ENCODE data around the gene RUNX2. TPM values are rescaled to one million over a fixed set of nuclear protein-coding genes. Genes with fewer than 3 reads are reported as not detected.

Gene RUNX2
- total and polyA plus RNA-seq, 10 of the 15 experiments (the other 5 are each of a cell fraction or from before 2014, with no cell fraction given) = 0.01 to 0.77 (median 0.15) TPM; not detected in 3

DNA sequence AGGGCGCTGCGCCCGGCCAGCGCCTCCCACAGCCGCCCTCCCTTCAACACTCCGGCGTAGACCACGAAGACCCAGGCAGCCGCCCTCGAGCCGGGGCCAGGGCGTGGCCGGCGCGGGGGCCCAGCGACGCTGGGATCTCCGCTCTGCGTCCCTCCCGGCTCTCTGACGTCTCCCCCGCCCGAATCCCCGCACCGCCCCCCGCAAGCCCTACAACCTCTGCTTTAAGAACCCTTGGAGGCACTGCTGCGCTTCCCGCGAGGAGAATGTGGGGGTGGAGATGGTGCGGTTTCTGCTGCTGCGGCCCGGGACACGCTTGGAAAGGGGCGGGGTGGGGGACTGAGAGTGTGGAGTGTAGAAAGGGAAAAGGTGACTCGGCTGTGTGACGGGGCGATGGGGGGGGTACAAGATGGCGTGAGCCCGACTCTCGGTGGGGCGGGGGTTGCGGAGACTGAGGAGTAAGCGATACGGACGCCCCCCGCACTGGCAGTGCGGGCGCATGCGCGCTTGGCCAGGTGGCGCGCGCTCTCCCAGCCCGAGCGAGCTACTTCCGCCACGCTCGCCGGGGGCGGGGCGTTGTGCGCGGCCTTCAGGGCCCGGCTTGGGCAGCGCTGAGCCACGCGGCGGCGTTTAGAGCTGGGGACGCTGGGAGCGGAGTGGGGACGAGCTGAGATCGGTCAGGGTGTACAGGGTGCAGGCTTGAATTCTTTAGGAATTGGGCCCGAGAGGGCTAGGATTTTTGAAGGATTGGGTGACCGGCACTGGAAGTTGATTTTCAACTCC lies 49.6 kb downstream of the RUNX2 start, which contains the start of gene SUPT3H (continued):
- TF ChIP-seq, protein P1, sequence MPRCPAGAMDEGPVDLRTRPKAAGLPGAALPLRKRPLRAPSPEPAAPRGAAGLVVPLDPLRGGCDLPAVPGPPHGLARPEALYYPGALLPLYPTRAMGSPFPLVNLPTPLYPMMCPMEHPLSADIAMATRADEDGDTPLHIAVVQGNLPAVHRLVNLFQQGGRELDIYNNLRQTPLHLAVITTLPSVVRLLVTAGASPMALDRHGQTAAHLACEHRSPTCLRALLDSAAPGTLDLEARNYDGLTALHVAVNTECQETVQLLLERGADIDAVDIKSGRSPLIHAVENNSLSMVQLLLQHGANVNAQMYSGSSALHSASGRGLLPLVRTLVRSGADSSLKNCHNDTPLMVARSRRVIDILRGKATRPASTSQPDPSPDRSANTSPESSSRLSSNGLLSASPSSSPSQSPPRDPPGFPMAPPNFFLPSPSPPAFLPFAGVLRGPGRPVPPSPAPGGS (IDR thresholded peaks at IDR 0.05; ENCODE audit: borderline replicate concordance, insufficient read depth, low read depth, low read length, poor library complexity, severe bottlenecking) = no peak
- no peak for TF ChIP-seq BMI1 (IDR thresholded peaks at IDR 0.05; ENCODE audit: borderline replicate concordance)
- TF ChIP-seq JUND (IDR thresholded peaks at IDR 0.05; ENCODE audit: low read depth, low read length) = 0 out of 2 replicates have a peak, but pooled peaks have one; percentile 9
- TF ChIP-seq, protein P2, sequence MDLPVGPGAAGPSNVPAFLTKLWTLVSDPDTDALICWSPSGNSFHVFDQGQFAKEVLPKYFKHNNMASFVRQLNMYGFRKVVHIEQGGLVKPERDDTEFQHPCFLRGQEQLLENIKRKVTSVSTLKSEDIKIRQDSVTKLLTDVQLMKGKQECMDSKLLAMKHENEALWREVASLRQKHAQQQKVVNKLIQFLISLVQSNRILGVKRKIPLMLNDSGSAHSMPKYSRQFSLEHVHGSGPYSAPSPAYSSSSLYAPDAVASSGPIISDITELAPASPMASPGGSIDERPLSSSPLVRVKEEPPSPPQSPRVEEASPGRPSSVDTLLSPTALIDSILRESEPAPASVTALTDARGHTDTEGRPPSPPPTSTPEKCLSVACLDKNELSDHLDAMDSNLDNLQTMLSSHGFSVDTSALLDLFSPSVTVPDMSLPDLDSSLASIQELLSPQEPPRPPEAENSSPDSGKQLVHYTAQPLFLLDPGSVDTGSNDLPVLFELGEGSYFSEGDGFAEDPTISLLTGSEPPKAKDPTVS (IDR thresholded peaks at IDR 0.05; ENCODE audit: low read depth, low read length) = no peak
- no peak for TF ChIP-seq SMAD1 (IDR thresholded peaks at IDR 0.05; ENCODE audit: low read depth, partially characterized antibody)
- no peak for TF ChIP-seq NR2C1 (IDR thresholded peaks at IDR 0.05)
- no peak for TF ChIP-seq RCOR1 (conservative IDR thresholded peaks at IDR 0.05; ENCODE audit: low read depth, low read length)
- TF ChIP-seq, protein P3, sequence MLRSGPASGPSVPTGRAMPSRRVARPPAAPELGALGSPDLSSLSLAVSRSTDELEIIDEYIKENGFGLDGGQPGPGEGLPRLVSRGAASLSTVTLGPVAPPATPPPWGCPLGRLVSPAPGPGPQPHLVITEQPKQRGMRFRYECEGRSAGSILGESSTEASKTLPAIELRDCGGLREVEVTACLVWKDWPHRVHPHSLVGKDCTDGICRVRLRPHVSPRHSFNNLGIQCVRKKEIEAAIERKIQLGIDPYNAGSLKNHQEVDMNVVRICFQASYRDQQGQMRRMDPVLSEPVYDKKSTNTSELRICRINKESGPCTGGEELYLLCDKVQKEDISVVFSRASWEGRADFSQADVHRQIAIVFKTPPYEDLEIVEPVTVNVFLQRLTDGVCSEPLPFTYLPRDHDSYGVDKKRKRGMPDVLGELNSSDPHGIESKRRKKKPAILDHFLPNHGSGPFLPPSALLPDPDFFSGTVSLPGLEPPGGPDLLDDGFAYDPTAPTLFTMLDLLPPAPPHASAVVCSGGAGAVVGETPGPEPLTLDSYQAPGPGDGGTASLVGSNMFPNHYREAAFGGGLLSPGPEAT (IDR thresholded peaks at IDR 0.05; ENCODE audit: low read depth) = no peak
- TF ChIP-seq, protein P4, sequence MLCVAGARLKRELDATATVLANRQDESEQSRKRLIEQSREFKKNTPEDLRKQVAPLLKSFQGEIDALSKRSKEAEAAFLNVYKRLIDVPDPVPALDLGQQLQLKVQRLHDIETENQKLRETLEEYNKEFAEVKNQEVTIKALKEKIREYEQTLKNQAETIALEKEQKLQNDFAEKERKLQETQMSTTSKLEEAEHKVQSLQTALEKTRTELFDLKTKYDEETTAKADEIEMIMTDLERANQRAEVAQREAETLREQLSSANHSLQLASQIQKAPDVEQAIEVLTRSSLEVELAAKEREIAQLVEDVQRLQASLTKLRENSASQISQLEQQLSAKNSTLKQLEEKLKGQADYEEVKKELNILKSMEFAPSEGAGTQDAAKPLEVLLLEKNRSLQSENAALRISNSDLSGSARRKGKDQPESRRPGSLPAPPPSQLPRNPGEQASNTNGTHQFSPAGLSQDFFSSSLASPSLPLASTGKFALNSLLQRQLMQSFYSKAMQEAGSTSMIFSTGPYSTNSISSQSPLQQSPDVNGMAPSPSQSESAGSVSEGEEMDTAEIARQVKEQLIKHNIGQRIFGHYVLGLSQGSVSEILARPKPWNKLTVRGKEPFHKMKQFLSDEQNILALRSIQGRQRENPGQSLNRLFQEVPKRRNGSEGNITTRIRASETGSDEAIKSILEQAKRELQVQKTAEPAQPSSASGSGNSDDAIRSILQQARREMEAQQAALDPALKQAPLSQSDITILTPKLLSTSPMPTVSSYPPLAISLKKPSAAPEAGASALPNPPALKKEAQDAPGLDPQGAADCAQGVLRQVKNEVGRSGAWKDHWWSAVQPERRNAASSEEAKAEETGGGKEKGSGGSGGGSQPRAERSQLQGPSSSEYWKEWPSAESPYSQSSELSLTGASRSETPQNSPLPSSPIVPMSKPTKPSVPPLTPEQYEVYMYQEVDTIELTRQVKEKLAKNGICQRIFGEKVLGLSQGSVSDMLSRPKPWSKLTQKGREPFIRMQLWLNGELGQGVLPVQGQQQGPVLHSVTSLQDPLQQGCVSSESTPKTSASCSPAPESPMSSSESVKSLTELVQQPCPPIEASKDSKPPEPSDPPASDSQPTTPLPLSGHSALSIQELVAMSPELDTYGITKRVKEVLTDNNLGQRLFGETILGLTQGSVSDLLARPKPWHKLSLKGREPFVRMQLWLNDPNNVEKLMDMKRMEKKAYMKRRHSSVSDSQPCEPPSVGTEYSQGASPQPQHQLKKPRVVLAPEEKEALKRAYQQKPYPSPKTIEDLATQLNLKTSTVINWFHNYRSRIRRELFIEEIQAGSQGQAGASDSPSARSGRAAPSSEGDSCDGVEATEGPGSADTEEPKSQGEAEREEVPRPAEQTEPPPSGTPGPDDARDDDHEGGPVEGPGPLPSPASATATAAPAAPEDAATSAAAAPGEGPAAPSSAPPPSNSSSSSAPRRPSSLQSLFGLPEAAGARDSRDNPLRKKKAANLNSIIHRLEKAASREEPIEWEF (IDR thresholded peaks at IDR 0.05; ENCODE audit: insufficient replicate concordance, low read depth, low read length) = no peak
- TF ChIP-seq CHD2 (IDR thresholded peaks at IDR 0.05; ENCODE audit: borderline replicate concordance, low read depth, low read length) = peak; percentile 49; the same call in 1 of the 2 replicates
- no peak for TF ChIP-seq NFXL1 (IDR thresholded peaks at IDR 0.05; ENCODE audit: borderline replicate concordance)
- no peak for TF ChIP-seq TBL1XR1 (IDR thresholded peaks at IDR 0.05; ENCODE audit: low read depth, low read length)
- no peak for TF ChIP-seq JUNB (IDR thresholded peaks at IDR 0.05)
- TF ChIP-seq YY1 (IDR thresholded peaks at IDR 0.05; ENCODE audit: low read depth, low read length) = peak; percentile 87
- 0 out of 4 replicates have a peak, but pooled peaks of 1 of the 2 experiments have one; percentile 7 for TF ChIP-seq EP300 (IDR thresholded peaks at IDR 0.05; ENCODE audit: borderline replicate concordance in 1 of 2, control insufficient read depth in 1 of 2, low read depth in 2 of 2, low read length in 2 of 2)
- no peak for TF ChIP-seq MYC (IDR thresholded peaks at IDR 0.05; ENCODE audit: insufficient read depth, insufficient read length, insufficient replicate concordance, low read length, severe bottlenecking)
- no peak for TF ChIP-seq FOS (IDR thresholded peaks at IDR 0.05; ENCODE audit: borderline replicate concordance, extremely low read depth, insufficient read length)
- no peak for TF ChIP-seq RBBP5 (conservative IDR thresholded peaks at IDR 0.05)
- TF ChIP-seq CBFB (IDR thresholded peaks at IDR 0.05; ENCODE audit: low read depth) = no peak
